ENCODE measurements around the gene MTUS2.

The MTUS2 gene

DNA sequence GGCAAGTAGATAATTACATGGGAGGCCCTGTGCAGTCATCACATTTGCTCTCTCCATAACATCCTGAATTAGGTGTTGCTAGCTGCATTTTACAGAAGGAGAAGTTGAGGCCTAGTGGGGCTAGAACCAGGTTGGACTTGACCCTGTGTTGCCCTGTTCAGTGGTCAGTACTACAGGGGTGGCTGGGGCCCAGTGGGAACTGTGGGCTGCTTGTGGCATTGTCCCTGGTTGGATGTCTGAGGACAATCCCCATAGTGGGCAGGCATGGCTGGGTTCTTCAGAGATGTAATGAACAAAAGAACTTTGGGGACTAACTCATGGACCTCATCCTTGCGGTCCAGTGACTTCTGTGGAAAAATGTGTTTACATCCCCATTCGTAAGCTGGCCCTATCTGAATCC lies 38.9 kb downstream of the MTUS2 start:
- DNase-seq (ENCODE audit: low spot score), result no peak

- DNase-seq (ENCODE audit: low spot score), result no peak
Measured at GRCh38 chr13:28859717-28860116, 39.6 kb downstream of the MTUS2 start.

- no peak for DNase-seq (ENCODE audit: low spot score)
Measured at GRCh38 chr13:28864544-28864943, 44.4 kb downstream of the MTUS2 start.

- DNase-seq (ENCODE audit: low spot score), result no peak
Measured at GRCh38 chr13:28865149-28865744, 45.1 kb downstream of the MTUS2 start.

- no peak for DNase-seq (ENCODE audit: low spot score)
Measured at GRCh38 chr13:28865951-28866350, 45.8 kb downstream of the MTUS2 start.

DNA sequence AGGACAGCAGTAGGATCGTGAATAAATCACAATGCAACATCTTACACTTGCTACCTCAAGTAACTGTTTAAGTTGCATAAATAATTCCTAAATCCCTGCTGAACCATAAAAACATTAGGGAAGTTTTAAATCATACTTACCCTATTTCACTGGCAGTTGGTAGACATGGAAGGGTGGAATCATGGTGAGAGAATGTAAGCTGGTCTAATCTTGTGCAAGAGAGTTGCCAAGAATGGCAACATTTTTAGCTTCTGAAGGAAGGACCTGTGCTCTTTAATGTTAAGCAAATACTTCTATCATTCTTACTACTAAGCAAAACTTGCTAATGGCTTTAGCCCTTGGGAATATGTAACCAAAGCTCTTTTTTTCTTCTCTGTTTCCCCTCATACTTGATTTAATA lies 46.8 kb downstream of the MTUS2 start:
- DNase-seq (ENCODE audit: low spot score), result no peak

DNA sequence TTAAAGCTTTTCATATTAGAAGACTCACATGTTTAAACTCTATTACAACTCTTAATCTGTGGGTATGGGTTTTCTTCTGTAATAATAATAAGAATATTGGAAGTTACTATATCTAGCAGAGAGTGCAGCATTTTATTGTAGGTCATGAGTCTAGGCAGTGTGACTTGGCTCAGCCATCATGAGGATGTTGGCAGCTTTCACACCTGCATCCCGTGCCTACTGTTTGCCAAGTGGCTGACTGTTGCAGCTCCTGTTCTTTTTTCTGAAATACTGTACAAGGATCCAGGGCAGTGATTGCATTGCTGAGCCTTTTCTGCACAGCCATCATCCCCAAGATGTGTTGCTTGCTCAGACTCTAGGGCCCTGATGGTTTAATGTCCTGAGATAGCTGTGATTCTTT lies 47.4 kb downstream of the MTUS2 start:
- DNase-seq (ENCODE audit: low spot score), result no peak

DNA sequence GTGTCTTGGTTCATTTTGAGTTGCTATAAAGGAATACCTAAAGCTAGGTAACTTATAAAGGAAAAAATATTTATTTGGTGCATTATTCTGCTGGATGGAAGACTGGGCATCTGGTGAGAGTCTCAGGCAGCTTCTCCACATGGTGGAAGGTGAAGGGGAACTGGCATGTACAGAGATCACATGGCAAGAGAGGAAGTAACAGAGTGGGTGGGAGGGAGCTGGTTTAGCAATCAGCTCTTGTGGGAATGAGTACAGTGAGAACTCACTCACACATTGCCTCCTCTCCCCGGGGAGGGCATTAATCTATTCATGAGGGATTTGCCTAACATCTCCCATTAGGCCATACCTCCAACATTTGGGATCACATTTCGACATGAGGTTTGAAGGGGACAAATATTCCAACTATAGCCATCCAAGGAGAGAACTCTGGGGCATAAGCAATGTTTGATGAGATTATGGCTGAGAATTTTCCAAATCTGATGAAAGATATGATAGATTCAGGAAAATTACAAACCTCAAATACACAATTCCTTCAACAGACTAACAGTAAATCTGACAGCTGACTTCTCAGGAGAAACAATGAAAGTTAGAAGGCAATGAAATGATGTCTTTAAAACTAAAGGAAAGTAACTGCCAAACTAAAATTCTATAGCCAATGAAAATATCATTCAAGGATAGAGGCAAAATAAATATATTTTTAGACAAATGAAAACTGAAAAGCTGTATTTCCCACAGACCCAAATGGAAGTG lies 52.5 kb downstream of the MTUS2 start:
- no peak for DNase-seq (ENCODE audit: low spot score)

DNA sequence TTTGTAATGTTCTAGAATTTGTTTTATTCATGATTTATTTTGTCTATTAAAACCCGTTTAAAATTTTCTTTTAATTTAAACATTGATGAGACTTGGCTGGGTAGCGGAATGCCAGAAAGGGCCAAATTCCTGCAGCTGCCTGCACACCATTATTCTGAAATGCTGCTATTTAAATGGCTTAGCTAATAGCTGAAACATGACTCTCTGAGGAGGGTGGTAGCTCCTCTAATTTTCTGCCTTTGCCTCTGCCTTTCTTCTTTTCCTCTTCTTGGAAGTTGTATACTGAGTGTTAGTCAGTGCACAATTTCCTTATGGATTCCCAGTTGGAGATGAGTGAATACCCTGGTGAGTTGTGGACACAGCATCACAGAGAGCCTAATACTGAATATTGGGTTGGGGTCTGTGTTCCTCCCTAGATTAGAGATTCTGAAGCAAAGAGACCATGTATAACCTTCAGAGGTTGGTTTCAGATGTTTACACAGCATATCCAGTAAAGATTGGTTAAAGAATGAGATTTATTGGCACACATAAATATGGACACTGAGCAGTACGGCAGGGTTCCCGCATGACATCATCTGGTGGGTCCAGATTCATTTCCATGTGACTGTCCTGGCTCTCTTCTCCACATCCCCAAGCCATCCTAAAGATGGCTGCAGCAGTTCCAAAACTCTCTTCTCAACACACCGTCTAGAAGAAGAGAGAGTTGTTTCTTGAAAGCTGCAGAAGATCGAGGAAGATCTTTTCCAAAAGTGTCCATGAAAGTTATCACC lies 55.9 kb downstream of the MTUS2 start:
- DNase-seq (ENCODE audit: low spot score), result no peak

DNA sequence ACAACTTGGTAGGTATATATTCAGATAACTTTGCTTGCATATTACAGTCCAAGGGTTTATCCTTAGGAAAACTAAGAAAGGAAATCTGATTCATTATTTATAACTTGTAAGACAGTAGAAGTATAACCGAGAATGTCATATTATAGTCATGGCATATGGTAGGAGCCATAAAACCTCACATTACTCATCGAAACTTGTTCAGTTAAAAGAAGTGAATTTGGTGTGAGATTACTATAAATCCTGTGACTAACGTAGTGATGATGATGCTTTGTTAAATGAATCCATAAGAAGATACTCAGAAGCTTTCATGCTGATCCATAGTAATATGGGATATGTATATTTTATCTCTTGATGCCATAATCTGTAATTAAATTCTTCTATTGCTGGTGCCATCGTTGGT lies 57.3 kb downstream of the MTUS2 start:
- no peak for DNase-seq (ENCODE audit: low spot score)

DNA sequence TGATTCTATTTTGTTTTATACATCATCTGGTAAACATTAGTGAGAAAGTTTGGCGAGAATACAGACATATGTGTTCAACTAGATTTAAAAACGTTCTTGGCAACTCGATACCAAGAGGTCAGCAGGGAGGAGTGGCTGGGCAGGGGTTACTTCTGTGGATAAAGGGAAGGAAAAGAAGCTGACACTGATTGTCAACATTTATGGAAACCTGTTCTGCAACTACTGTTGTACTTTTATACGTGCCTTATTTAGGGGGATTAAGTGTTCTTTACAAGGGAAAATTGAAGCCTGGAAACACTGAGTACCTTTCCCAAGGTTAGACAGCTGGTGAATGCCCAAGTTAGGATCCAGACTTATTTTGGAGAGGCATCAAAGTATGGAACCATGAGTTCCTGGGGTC lies 65.0 kb downstream of the MTUS2 start:
- no peak for DNase-seq (ENCODE audit: low spot score)

DNA sequence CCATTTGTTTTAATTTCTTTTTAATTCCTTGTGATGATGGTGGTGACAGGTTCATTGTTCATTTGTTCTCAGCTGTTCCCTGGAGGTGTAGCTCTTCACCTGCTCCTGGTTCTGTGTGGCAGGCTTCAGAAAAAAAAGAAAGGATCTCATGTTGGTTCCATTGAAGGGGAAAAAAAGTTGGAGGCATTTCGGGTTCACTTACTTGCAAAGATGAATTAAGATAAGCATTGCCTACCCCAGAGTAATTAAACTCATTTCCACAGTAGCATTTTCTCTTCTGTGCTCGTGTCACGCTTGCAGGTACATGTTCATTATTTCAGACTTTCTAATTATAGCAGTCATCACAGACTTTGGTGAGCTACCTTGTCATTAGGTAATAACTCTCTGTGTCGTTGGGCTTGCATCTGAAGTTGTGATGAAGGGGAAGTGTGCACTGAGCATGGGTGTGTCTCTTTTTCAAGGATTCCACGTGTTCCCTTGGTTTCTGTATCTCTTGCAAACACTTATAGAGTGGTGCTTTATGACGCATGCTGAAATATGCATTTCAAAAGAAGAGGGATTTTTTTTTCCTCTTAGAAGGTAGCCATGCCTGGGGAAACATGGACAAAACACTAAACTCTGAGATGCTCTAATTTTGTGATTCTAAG lies 69.1 kb downstream of the MTUS2 start:
- DNase-seq (ENCODE audit: low spot score), result no peak

DNA sequence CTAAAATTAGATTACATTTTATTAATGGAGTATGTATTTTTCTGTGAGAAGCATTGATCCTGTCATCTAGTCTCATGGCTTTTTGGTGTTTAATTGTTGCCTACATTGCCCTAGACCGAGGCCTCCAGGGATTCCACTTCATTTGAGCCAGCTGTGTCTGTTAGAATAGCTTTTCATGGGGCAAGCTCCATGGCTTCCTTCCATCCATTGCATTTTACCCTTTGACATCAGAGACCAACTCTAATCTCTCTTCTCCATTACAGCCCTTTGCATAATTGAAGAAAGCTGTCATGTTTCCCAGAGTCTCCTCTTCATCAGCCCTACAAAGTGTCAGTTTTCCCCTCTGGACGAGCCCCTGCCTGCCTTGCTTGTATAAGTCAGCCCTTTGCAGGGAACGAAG lies 70.6 kb downstream of the MTUS2 start:
- no peak for DNase-seq (ENCODE audit: low spot score)

DNA sequence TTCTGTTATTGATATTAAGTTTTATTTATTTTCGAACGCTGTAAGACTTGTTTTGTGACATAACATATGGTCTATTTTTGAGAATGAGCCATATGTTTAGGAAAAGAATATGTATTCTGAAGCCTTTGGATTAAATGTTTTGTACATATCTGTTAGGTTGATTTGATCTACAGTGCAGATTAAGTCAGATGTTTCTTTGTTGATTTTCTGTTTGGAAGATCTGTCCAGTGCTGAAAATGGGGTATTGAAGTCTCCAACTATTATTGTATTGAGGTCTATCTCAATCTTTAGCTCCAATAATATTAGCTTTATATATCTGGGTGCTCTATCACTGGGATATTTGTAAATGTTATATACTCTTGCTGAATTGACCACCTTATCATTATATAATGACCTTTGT lies 97.9 kb downstream of the MTUS2 start:
- DNase-seq (ENCODE audit: low spot score), result no peak

GRCh38 chr13:28922341-28922740 lies 102.2 kb downstream of the MTUS2 start:
- DNase-seq (ENCODE audit: low spot score), result no peak

- DNase-seq (ENCODE audit: low spot score), result no peak
Measured at GRCh38 chr13:28935104-28935503, 115.0 kb downstream of the MTUS2 start.

- DNase-seq (ENCODE audit: low spot score), result no peak
Measured at GRCh38 chr13:28942906-28943305, 122.8 kb downstream of the MTUS2 start.

DNA sequence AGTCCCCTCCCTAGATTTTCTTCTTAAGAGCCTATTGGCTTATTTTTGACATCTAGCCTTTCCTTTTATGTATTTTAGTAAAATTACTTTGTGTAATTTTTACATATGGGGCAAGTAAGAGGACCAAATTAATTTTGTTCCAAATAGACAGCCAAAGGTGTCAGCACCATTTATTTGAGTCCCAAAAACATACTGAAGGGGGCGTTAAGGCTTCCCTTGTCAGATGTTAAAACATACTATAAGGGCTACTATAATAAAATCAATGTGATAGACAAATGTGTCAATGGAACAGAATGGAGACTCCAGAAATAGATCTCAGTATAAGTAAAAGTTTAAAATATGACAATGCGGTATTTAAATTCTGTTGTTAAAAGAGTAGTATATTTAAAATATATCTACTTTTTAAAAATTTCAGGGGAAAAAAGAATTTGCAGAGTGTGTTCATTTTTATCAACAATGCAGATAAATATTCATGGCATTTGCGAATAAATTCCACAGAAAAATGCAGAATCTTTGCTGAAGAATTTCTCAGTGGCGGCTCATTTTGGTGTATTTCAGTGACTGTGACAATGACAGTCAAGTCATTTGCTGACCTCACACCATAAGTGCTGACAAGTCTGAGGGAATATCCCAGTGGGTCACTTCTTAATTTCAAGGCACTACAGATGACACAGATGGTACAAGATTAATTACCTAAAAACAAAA lies 133.7 kb downstream of the MTUS2 start:
- DNase-seq (ENCODE audit: low spot score), result no peak

- no peak for DNase-seq (ENCODE audit: low spot score)
Measured at GRCh38 chr13:28954419-28954725, 134.2 kb downstream of the MTUS2 start.

GRCh38 chr13:28954810-28955209 lies 134.7 kb downstream of the MTUS2 start:
- DNase-seq (ENCODE audit: low spot score), result no peak

DNA sequence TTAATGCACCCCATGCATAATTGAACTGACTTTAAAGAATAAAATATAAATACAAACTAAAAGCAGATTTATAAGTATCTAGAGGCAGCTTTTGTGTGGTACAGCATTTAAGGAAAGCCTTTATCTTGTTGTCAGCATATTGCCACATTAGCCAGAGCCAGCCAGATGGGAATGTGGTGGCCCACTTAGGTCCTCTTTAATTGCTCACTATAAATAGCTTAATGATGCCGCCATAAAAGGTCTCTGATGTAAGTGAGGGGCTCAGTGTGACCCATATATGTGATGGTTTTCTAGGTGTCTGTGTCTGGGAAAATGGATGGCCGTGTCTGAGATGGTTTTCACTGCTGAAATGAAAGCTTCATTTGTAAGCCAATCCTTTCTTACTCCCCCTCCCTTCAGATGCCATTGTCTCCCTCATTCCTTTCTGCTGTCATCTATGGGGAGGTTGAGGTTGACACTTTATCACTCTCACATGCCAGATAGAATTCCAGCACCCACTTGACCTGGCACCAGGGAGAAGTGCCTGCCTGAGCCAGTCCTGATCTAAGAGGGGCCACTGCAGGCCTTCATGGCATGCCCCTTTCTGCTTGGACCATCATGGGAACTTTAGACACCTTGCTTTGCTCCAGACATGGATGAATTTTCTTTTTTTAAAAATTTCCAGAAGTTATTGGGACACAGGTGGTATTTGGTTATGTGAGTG lies 135.3 kb downstream of the MTUS2 start:
- no peak for DNase-seq (ENCODE audit: low spot score)

DNA sequence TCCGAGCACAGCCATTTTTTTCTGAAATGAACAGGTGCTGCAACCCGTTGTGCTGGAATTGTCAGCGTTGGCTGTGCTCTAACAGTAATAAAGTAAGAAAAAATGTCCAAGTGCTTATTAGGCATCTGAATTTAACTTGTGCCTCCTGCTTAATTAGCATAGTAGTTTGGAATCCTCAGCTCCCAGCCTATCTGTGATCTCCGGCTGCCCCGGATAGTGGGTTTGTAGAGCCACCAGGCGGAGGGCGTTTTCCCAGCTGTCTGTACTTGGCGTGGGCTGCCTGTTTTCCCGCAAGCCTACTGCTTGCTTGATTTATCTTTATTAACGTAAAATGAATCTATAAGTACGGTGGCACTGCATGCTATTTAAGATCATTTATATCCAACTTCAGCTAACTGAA lies 137.9 kb downstream of the MTUS2 start:
- DNase-seq (ENCODE audit: low spot score), result no peak
